GM19467 (cell line): ENCODE data around the gene NUDT16L1.
"Not testable (repeated sequence)": the region's sequence is repeated elsewhere in the genome, so short reads cannot be mapped to it uniquely, and the experiment has no call there.

Source experiments
- ATAC-seq: cut with Tn5 transposase; IDR thresholded peaks from one replicate; pipeline ENCODE4 v1.9.1; 2021; ENCODE audit warnings: mild to moderate bottlenecking, moderate library complexity; ENCODE audit not compliant: unreplicated experiment

NUDT16L1 gene

DNA sequence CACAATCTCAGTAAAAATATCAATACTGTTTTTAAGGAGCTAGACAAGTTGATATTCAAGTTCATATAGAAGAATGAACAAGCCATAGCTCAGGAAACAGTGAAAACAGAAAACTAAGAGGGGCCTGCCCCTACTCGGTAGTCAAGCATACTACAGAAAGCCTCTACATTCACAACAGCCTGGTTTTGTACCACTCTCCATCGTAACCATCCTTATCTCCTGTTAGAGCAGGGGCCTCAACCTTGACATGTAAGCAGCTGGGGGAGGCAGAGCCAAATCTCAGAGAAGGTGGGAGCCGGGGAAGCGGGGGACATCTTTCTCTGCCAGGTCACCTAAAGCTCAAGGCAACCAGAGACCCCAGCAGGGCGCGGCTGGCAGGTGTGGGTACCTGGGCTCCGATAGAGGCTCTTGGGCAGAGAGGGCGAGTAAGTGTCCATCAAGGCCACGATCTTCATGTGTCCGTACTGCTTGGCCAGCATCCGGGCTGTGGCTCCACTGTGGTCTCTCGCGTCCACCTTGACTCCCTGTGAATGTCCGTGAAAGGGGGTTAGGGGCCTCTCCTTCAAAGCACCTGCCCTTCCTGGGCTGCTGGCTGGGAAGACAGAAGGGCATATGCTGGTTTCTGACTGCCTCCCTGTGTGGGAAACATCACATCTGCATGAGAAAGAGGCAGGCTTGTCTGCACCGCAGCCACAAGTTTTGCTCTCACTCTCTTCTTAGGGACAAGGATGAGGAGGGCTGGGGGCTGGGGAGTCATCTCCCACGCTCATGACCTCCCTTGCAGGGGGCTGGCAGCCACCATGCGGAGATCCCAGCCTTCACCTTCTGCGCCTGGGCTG, 20.5 kb downstream of the NUDT16L1 start:
- ATAC-seq, result no peak

DNA sequence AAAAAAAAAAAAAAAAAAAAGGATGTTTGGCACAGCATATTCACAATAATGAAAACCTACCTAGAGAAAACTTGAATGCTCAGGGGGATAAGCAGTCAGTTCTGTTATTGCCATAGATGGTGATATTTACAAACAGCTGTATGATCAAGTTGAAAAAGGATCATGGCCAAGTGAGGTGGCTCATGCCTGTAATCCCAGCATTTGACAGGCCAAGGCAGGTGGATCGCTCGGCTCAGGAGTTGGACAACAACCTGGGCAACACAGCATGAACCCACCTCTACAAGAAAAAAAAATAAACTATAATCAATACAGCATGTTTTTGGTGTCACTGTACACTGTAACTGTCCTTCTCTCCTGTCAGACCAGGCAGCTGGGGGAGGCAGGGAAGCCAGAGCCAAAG, 21.6 kb downstream of the NUDT16L1 start:
- ATAC-seq, result no peak

- no peak for ATAC-seq
Observed at GRCh38 chr16:4718466-4718865, 25.1 kb downstream of the NUDT16L1 start.

DNA sequence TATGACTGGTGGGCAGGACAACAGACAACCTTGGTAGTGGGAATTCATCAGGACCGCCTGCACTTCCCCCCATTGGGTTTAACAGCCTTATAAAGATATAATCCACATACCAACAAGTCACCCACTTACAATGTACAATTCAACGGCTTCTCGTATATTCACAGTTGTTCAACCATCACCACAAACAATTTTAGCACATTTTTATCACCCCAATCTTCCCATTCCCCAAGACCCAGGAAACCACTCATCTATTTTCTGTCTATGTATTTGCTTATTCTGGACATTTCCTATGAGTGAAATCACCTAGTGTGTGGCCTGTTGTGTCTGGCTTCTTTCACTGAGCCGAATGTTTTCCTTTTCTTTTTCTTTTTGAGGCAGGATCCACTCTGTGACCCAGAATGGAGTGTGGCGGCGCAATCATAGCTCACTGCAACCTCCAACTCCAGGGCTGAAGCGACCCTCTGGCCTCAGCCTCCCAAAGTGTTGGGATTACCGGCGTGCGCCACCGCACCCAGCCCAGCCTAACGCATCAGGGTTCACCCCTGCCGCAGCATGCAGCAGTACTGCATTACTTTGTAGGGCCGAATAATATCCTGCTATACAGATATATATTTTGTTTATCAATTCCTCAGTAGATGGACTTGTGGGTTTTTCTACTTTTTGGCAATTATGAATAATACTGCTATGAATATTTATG, 29.9 kb downstream of the NUDT16L1 start:
- no peak for ATAC-seq

- ATAC-seq, result no peak
Observed at GRCh38 chr16:4724661-4725270, 31.4 kb downstream of the NUDT16L1 start.

- no peak for ATAC-seq
Observed at GRCh38 chr16:4726616-4727015, 33.3 kb downstream of the NUDT16L1 start.

- ATAC-seq, result no peak
Observed at GRCh38 chr16:4728676-4729075, 35.3 kb downstream of the NUDT16L1 start.

DNA sequence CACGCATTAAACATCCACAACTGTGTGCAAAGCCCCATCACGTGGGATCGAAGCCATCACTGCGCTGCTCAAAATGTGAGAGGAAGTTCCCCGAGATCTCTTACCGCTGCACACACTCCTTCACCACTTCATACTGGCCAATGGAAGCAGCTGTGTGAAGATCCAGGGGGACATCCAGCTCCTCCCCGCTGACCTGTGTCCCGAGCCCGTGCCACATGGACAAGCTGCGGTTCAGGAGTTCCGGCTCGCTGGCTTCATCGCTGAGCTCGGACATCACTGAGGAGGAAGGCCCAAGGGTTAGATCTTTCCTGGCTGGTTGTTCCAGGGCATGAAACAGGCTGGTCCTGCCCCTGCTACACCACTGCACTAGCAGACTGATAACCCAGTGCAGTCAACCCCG, 36.5 kb downstream of the NUDT16L1 start:
- no peak for ATAC-seq

DNA sequence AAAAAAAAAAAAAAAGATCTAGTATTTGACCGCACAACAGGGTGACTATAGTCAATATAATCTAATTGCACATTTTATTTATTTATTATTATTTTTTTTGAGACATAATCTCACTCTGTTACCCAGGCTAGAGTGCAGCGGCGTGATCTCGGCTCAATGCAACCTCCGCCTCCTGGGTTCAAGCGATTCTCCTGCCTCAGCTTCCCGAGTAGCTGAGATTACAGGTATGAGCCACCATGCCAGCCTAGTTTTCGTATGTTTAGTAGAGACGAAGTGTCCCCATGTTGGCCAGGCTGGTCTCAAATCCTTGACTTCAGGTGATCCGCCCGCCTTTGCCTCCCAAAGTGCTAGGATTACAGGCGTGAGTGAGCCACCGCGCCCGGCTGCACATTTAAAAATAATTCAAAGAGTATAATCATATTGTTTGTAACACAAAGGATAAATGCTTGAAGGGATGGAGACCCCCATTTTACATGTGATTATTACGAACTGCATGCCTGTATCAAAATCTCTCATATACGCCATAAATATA, 39.9 kb downstream of the NUDT16L1 start:
- ATAC-seq, result no peak

- peak; percentile 1 for ATAC-seq
Observed at GRCh38 chr16:4733747-4734062, 40.3 kb downstream of the NUDT16L1 start.

GRCh38 chr16:4734063-4734729, 40.8 kb downstream of the NUDT16L1 start, which contains the start of the genes ANKS3 and DNAAF8:
ANKS3 (minus strand) TSS chr16:4734271; CDS start chr16:4730149, 4,122 bp downstream.
DNAAF8 (plus strand) TSS chr16:4734537; CDS start chr16:4736515, 1,978 bp downstream.
- ATAC-seq, result peak; percentile 77

DNA sequence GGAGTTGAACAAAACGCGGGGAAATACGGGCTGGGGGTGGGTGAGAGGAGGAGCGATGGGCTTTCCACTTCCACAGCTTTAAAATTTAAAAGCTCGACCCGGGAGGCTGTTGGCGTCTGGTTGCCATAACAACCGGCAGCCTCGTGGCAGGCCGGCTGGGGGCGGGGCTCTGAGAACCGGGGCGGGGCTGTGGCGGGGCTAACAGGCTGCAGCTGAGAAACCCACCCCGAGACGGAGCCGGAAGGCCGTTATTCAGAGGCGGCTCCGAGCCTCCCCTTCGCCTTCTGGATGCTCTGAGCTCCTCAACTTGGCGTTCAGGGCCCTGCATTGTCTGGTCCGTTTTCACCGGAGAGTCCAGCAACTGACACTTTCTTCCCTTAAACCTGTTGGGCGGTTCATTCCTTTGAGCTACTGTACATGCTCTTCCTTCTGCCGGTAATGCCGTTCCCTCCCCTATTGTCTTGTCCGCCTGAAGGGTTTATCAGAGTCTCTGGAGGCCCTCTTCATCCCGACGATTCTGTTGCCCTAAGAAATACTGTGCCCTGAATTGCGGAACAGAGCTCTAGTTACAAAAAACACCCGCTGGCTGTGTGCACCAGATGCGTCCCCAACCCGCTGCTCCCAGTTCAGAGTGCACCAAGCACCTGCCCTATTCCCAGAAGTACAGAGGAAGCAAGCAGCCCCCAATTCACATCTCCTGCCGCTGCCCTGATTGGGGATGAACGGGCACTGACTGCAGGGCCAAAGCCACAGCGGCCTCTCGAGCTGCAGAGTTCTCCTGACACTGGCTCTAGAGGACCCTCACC, 41.6 kb downstream of the NUDT16L1 start:
- peak; percentile 44 for ATAC-seq

DNA sequence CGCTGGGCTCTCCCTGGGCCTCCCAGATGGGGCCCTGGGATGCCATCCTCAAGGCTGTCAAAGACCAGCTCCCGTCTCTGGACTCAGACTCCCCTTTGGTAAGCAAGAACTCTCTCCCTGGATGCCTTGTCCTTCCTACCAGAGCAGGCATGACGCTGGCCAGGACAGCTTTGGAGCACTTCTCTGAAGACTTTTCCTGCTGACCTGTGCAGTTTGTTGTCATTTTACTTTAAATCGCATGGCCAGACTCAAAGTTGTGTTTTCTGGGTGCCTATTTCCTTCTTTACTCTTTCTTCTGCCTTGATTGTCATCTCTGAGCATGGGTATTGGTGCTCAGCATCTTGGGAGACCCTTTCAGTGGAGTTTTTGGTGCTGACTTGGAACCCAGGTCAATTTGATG, 43.2 kb downstream of the NUDT16L1 start:
- ATAC-seq, result no peak

- ATAC-seq, result no peak
Observed at GRCh38 chr16:4737545-4737944, 44.2 kb downstream of the NUDT16L1 start.

- ATAC-seq, result not testable (repeated sequence)
Observed at GRCh38 chr16:4738370-4738769, 45.0 kb downstream of the NUDT16L1 start.

- ATAC-seq, result no peak
Observed at GRCh38 chr16:4743226-4743878, 50.0 kb downstream of the NUDT16L1 start.

DNA sequence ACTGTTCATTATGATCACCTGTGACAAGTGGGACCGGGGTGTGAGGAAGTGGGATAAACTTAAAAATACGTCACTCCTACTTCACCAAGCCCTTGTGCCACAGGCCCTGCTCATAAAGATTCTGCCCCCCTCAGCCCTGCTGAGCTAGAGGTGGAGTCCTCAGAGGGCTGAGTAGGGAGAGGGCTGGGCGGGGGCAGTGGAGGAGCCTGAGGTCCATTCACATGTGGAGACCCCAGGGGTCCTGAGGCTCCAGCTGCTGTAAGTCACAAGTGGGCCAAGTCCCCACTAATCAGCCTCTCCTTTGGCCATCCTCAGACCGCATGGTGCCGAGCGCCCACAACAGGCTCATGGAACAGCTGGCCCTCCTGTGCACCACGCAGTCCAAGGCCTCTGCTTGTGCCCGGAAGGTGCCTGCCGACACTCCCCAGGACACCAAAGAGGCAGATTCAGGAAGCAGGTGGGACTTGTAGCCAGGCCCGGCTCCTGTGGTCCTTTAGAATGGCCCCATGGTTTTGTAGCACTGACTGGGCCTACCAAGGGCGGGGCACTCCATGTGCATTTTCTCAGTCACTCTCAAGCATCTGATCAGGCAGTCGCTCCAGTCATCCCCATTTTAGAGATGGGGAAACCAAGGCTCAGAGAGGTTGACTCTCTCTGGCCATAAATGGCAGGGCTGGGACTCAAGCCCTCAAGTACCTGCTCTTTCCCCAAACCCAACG, 51.4 kb downstream of the NUDT16L1 start:
- ATAC-seq, result no peak

GRCh38 chr16:4745274-4745569, 51.9 kb downstream of the NUDT16L1 start:
- ATAC-seq, result no peak
